Type B pancreatic cell (in vitro differentiated cells): ENCODE measurements around the gene ANK2. TPM values are rescaled to one million over a fixed set of nuclear protein-coding genes. Genes with fewer than 3 reads are reported as not detected.
A peak's percentile ranks its signal among the peaks of the same experiment; 100 is the strongest.

Experiments used
- DNase-seq: peaks from one replicate; pipeline ENCODE4 v3.0.0; 2021; ENCODE audit warnings: mixed read lengths; ENCODE audit not compliant: unreplicated experiment; ENCODE audit errors: extremely low spot score
- H3K27ac Mint-ChIP-seq: 2 replicates; pipeline ENCODE4 v1.8.0; 2021; ENCODE audit warnings: mild to moderate bottlenecking, mixed read lengths
- H3K27me3 Mint-ChIP-seq: 2 replicates; pipeline ENCODE4 v1.8.0; 2021; ENCODE audit warnings: mixed read lengths
- H3K36me3 Mint-ChIP-seq: 2 replicates; pipeline ENCODE4 v1.8.0; 2021; ENCODE audit warnings: mixed read lengths
- H3K4me1 Mint-ChIP-seq: one replicate; pipeline ENCODE4 v1.8.0; 2021; ENCODE audit warnings: mixed read lengths; ENCODE audit not compliant: unreplicated experiment
- H3K4me3 Mint-ChIP-seq: 2 replicates; pipeline ENCODE4 v1.8.0; 2021; ENCODE audit warnings: mild to moderate bottlenecking, mixed read lengths
- H3K9me3 Mint-ChIP-seq: 2 replicates; pipeline ENCODE4 v1.8.0; 2021; ENCODE audit warnings: mixed read lengths
- total RNA-seq: library from RNA; stranded (reverse); gene quantifications from 2 replicates; pipeline ENCODE4 v1.2.1, GENCODE V29; 2021; ENCODE audit warnings: low replicate concordance
- TF ChIP-seq, protein P1 (sequence below): fragments of 200-600 bp; sonication (generic); conservative IDR thresholded peaks from 2 replicates; pipeline ENCODE4 v1.5.0; 2021; ENCODE audit warnings: antibody characterized with exemption, mild to moderate bottlenecking

Gene ANK2
- total RNA-seq, 1 donor from 2014 or later: 27.7 TPM

DNA sequence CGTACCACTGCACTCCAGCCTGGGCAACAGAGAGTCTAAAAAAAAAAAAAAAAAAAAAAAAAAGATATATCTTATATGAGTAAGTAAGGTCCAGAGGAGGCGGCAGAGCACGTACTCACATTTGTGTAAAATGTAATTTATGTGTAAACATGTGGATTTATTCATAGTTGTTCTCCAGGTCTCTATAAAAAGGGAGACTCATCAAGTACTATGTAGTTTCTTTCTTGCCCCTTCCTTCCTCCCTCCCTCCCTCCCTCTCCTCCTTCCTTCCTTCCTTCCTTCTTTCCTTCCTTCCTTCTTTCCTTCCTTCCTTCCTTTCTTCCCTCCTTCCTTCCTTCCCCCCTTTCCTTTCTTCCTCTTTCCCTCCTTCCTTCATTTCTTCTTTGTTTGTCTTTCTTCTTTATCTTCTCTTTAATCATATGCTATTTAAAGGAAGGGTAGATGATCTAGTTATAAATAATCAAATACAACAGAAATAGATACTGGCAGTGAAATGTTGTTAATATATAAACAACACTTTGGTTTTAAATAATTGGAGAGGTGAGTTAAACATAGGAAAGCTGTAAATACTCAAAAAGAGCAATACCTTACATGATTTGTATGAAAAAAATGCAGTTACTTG lies 344.8 kb downstream of the ANK2 start:
- Mint-ChIP-seq H3K9me3 (no peaks in the 10 kb centered on the region), H3K27ac (no peak overlapping the region), H3K4me1 (no peaks in the 10 kb centered on the region), H3K36me3 (no peaks in the 10 kb centered on the region), H3K27me3 (no peaks in the 10 kb centered on the region), H3K4me3 (no peak overlapping the region)
- DNase-seq: no peak
- TF ChIP-seq, protein P1, sequence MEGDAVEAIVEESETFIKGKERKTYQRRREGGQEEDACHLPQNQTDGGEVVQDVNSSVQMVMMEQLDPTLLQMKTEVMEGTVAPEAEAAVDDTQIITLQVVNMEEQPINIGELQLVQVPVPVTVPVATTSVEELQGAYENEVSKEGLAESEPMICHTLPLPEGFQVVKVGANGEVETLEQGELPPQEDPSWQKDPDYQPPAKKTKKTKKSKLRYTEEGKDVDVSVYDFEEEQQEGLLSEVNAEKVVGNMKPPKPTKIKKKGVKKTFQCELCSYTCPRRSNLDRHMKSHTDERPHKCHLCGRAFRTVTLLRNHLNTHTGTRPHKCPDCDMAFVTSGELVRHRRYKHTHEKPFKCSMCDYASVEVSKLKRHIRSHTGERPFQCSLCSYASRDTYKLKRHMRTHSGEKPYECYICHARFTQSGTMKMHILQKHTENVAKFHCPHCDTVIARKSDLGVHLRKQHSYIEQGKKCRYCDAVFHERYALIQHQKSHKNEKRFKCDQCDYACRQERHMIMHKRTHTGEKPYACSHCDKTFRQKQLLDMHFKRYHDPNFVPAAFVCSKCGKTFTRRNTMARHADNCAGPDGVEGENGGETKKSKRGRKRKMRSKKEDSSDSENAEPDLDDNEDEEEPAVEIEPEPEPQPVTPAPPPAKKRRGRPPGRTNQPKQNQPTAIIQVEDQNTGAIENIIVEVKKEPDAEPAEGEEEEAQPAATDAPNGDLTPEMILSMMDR: no peak

GRCh38 chr4:113394730-113395530 lies 345.5 kb downstream of the ANK2 start:
- no peaks in the 10 kb centered on the region for H3K27me3 Mint-ChIP-seq
- H3K27ac Mint-ChIP-seq: no peak overlapping the region
- H3K9me3 Mint-ChIP-seq: no peaks in the 10 kb centered on the region
- no peaks in the 10 kb centered on the region for H3K36me3 Mint-ChIP-seq
- H3K4me3 Mint-ChIP-seq: no peak overlapping the region
- H3K4me1 Mint-ChIP-seq: no peaks in the 10 kb centered on the region
- TF ChIP-seq, protein P1: peak; percentile 89
- DNase-seq: no peak

- Mint-ChIP-seq H3K4me1 (no peaks in the 10 kb centered on the region), H3K27ac (no peak overlapping the region), H3K4me3 (no peak overlapping the region), H3K9me3 (no peaks in the 10 kb centered on the region), H3K36me3 (no peaks in the 10 kb centered on the region), H3K27me3 (no peaks in the 10 kb centered on the region)
- TF ChIP-seq, protein P1: no peak
- no peak for DNase-seq
These were observed 347.8 kb downstream of the ANK2 start for GRCh38 chr4:113397114-113397701.

- Mint-ChIP-seq H3K4me3 (no peak overlapping the region), H3K9me3 (no peaks in the 10 kb centered on the region), H3K36me3 (no peaks in the 10 kb centered on the region), H3K27me3 (no peaks in the 10 kb centered on the region), H3K4me1 (no peaks in the 10 kb centered on the region), H3K27ac (no peak overlapping the region)
- no peak for DNase-seq
- TF ChIP-seq, protein P1: no peak
These were observed 349.1 kb downstream of the ANK2 start for GRCh38 chr4:113398441-113399143.

DNA sequence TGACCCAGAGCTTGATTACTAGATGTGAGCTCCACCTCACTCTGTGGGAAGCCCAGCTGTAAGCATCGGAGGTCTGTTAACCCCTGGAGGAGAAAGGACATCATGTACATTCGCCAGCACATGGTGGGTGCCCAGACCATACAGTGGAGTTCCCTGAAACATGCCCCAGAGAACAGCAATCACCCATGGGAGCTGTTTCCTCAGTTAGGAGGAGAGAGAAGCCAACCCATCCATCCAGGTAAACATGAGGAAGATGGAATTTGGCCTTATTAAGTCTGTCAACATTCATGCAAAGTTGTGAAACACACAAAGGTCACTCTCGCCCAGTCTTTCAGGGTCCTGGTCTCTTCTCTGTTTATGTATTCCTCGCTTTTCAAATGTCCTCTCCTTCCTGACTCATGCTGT lies 354.7 kb downstream of the ANK2 start:
- H3K9me3 Mint-ChIP-seq: no peaks in the 10 kb centered on the region
- H3K36me3 Mint-ChIP-seq: no peaks in the 10 kb centered on the region
- TF ChIP-seq, protein P1: no peak
- no peak for DNase-seq
- H3K27me3 Mint-ChIP-seq: no peaks in the 10 kb centered on the region
- H3K27ac Mint-ChIP-seq: no peak overlapping the region
- no peaks in the 10 kb centered on the region for H3K4me1 Mint-ChIP-seq
- H3K4me3 Mint-ChIP-seq: no peak overlapping the region
